ENCODE data around the gene PSAPL1.

- TF ChIP-seq CTCF (IDR thresholded peaks at IDR 0.05; ENCODE audit: insufficient read depth, low read length) (no peak), POLR2AphosphoS5 (IDR thresholded peaks at IDR 0.05; ENCODE audit: low read depth) (no peak), REST (IDR thresholded peaks at IDR 0.05; ENCODE audit: insufficient replicate concordance, low read depth) (no peak), SPI1 (IDR thresholded peaks at IDR 0.05; ENCODE audit: borderline replicate concordance, low read depth) (no peak), GABPA (IDR thresholded peaks at IDR 0.05; ENCODE audit: low read depth) (no peak)
Observed at GRCh38 chr4:7383266-7383665, 51.5 kb downstream of the PSAPL1 start.
